GM19438 (cell line): Measurements from ENCODE around the gene INTS4.
"Not testable (repeated sequence)": the region's sequence is repeated elsewhere in the genome, so short reads cannot be mapped to it uniquely, and the experiment has no call there.

ENCODE experiments used
- ATAC-seq: cut with Tn5 transposase; IDR thresholded peaks from one replicate; pipeline ENCODE4 v1.9.1; 2021; ENCODE audit warnings: low read depth; ENCODE audit not compliant: unreplicated experiment

The INTS4 gene

GRCh38 chr11:77994434-77995362 is at the start of gene INTS4:
Gene INTS4 (minus strand): TSS chr11:77994668. CDS start chr11:77994643, 25 bp downstream.
- peak; percentile 98 for ATAC-seq

GRCh38 chr11:78041843-78042440 is 47.5 kb upstream of the INTS4 start:
- no peak for ATAC-seq

- not testable (repeated sequence) for ATAC-seq
Observed at GRCh38 chr11:78041380-78041719, 46.9 kb upstream of the INTS4 start.

- no peak for ATAC-seq
Observed at GRCh38 chr11:78040691-78041379, 46.4 kb upstream of the INTS4 start.

- ATAC-seq = peak; percentile 77
Observed at GRCh38 chr11:78039919-78040671, 45.6 kb upstream of the INTS4 start.

GRCh38 chr11:78039391-78039918 is 45.0 kb upstream of the INTS4 start:
- no peak for ATAC-seq

GRCh38 chr11:78038697-78039313 is 44.3 kb upstream of the INTS4 start:
- ATAC-seq = no peak

- ATAC-seq = no peak
Observed at GRCh38 chr11:78037825-78038620, 43.6 kb upstream of the INTS4 start.

GRCh38 chr11:78037056-78037455 is 42.6 kb upstream of the INTS4 start:
- ATAC-seq = no peak

- no peak for ATAC-seq
Observed at GRCh38 chr11:78036313-78036712, 41.8 kb upstream of the INTS4 start.

GRCh38 chr11:78034623-78035022 is 40.2 kb upstream of the INTS4 start:
- ATAC-seq = no peak

GRCh38 chr11:78033040-78033439 is 38.6 kb upstream of the INTS4 start:
- no peak for ATAC-seq

GRCh38 chr11:78032090-78032489 is 37.6 kb upstream of the INTS4 start:
- ATAC-seq = no peak

GRCh38 chr11:78031629-78032028 is 37.2 kb upstream of the INTS4 start:
- ATAC-seq = peak; percentile 82

- ATAC-seq = no peak
Observed at GRCh38 chr11:78030429-78031325, 36.2 kb upstream of the INTS4 start.

- ATAC-seq = not testable (repeated sequence)
Observed at GRCh38 chr11:78028423-78028822, 34.0 kb upstream of the INTS4 start.

GRCh38 chr11:78027759-78028158 is 33.3 kb upstream of the INTS4 start:
- ATAC-seq = no peak

- ATAC-seq = no peak
Observed at GRCh38 chr11:78025378-78025777, 30.9 kb upstream of the INTS4 start.
